Measurements from ENCODE around the gene KNSTRN.
A peak's percentile ranks its signal among the peaks of the same experiment; 100 is the strongest.

The KNSTRN gene

DNA sequence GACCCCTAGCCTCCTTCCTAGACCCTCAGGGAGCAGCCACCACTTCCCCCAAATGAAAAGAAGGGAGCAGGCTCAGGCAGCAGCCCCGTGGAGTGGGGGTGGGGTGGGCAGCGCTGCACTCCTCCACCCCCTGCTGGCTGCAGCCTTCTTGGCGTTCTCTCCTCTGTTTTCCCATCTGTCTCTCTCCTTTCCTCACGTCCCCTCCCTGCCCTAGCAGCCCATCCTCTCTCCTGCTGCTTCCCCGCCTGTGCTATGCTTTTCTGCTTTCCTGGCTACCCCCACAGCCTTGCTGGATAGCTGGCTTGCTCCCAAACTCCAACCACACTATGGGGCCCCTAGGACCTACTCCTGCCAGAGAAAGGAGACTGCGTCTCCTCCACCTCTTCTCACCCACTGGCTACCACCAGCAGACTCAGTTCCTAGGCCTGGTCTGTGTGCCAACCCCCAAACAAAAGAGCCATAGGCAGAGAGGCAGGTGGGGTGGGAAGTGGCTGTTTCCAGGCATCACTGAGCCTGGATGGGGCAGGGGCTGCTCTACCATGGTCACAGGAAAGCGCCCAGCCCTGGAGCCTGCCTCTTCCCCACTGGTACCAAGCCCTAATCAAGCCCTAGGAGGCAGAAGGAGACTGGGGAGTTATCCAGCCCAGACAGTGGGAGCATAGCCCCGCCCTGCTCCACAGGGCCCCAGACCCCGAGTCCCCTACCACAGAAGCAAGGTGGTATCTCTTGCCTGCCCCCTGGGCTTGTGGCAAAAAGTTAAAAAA is 27.9 kb upstream of the KNSTRN start:
- Histone ChIP-seq H3K79me2 (ENCODE audit: insufficient read depth, low read length) (no peaks in the 10 kb centered on the region), H2AFZ (ENCODE audit: low read depth, low read length) (no peak overlapping the region)
- DNase-seq: peak; percentile 41

DNA sequence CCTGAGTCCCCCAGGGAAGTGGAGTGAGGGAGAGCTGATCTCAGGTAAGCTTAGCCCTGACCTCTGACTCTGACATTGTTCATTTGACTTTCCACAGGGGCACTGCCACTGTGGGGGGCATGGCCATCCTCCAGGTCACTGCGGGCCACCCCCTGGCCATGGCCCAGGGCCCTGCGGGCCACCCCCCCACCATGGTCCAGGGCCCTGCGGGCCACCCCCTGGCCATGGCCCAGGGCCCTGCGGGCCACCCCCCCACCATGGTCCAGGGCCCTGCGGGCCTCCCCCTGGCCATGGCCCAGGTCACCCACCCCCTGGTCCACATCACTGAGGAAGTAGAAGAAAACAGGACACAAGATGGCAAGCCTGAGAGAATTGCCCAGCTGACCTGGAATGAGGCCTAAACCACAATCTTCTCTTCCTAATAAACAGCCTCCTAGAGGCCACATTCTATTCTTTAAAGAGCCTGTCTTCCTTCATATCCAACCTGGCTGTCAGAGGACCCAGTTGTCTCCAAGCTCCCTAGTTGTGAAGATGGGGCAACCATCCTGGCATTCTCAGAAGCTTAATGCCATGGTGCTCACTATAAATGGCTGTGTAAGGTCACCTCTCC is 26.4 kb upstream of the KNSTRN start:
- TF ChIP-seq, protein P1, sequence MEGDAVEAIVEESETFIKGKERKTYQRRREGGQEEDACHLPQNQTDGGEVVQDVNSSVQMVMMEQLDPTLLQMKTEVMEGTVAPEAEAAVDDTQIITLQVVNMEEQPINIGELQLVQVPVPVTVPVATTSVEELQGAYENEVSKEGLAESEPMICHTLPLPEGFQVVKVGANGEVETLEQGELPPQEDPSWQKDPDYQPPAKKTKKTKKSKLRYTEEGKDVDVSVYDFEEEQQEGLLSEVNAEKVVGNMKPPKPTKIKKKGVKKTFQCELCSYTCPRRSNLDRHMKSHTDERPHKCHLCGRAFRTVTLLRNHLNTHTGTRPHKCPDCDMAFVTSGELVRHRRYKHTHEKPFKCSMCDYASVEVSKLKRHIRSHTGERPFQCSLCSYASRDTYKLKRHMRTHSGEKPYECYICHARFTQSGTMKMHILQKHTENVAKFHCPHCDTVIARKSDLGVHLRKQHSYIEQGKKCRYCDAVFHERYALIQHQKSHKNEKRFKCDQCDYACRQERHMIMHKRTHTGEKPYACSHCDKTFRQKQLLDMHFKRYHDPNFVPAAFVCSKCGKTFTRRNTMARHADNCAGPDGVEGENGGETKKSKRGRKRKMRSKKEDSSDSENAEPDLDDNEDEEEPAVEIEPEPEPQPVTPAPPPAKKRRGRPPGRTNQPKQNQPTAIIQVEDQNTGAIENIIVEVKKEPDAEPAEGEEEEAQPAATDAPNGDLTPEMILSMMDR (IDR thresholded peaks at IDR 0.05; ENCODE audit: borderline replicate concordance, extremely low read depth, low read length, poor library complexity, severe bottlenecking): no peak
- TF ChIP-seq EZH2 (IDR thresholded peaks at IDR 0.05; ENCODE audit: borderline replicate concordance, low read depth, low read length, severe bottlenecking): no peak
- H2AFZ ChIP-seq (ENCODE audit: low read depth, low read length): no peak overlapping the region
- H3K79me2 ChIP-seq (ENCODE audit: insufficient read depth, low read length): no peaks in the 10 kb centered on the region
- peaks cover 19% of the 10 kb centered on the region for H3K4me1 ChIP-seq (ENCODE audit: insufficient read depth, low read length)
- no peak overlapping the region for H3K4me2 ChIP-seq (ENCODE audit: insufficient read depth, low read length)
- no peak overlapping the region for H3K9ac ChIP-seq (ENCODE audit: low read depth, low read length)
- no peak overlapping the region for H3K4me3 ChIP-seq (ENCODE audit: low read depth in 1 of 2, low read length in 2 of 2)
- no peaks in the 10 kb centered on the region for H3K36me3 ChIP-seq (ENCODE audit: insufficient read depth, low read length)
- H4K20me1 ChIP-seq (ENCODE audit: insufficient read depth, low read length): no peaks in the 10 kb centered on the region
- H3K9me3 ChIP-seq (ENCODE audit: insufficient read depth, low read length, severe bottlenecking): no peaks in the 10 kb centered on the region
- H3K27me3 ChIP-seq (ENCODE audit: insufficient read depth, low read length, poor library complexity): no peaks in the 10 kb centered on the region
- no peak overlapping the region for H3K27ac ChIP-seq (ENCODE audit: low read length)
- DNase-seq (no peak), ATAC-seq (ENCODE audit: insufficient read depth, low read depth) (no peak)

More for the DNA sequence above, 27.9 kb upstream of the KNSTRN start:
- Histone ChIP-seq H3K9me3 (ENCODE audit: insufficient read depth, low read length, severe bottlenecking) (no peaks in the 10 kb centered on the region), H4K20me1 (ENCODE audit: insufficient read depth, low read length) (no peaks in the 10 kb centered on the region), H3K27me3 (ENCODE audit: insufficient read depth, low read length, poor library complexity) (no peaks in the 10 kb centered on the region), H3K9ac (ENCODE audit: low read depth, low read length) (no peak overlapping the region), H3K27ac (ENCODE audit: low read length) (no peak overlapping the region), H3K4me2 (ENCODE audit: insufficient read depth, low read length) (no peak overlapping the region), H3K36me3 (ENCODE audit: insufficient read depth, low read length) (no peaks in the 10 kb centered on the region), H3K4me1 (ENCODE audit: insufficient read depth, low read length) (peaks cover 19% of the 10 kb centered on the region), H3K4me3 (ENCODE audit: low read depth in 1 of 2, low read length in 2 of 2) (no peak overlapping the region)
- TF ChIP-seq, protein P1 (IDR thresholded peaks at IDR 0.05; ENCODE audit: borderline replicate concordance, extremely low read depth, low read length, poor library complexity, severe bottlenecking): peak; percentile 69
- no peak for TF ChIP-seq EZH2 (IDR thresholded peaks at IDR 0.05; ENCODE audit: borderline replicate concordance, low read depth, low read length, severe bottlenecking)
- ATAC-seq (ENCODE audit: insufficient read depth, low read depth): peak; percentile 43; the same call in 1 of the 3 replicates

DNA sequence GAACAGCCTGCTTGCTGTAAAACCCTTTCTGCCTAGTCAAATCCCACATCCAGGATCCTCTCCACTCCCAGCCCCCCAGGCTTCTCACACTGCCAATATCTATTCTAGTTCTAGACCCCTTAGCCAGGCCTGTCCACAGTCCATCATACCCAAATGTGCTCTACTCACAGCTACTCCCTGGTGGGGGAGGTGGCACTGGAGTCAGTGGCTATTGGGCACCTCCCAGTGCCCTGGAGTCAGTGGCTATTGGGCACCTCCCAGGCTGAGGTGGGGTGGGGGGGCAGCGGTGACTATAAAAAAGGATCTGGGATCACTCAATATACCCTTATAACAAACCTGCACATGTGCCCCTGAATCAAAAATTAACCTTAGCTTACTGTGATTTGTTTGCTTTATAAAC is 25.3 kb upstream of the KNSTRN start:
- H3K9ac ChIP-seq (ENCODE audit: low read depth, low read length): peak overlapping the region; percentile 62; the same call in 1 of the 2 replicates
- no peak for ATAC-seq (ENCODE audit: insufficient read depth, low read depth)
- no peak for DNase-seq
- peak overlapping the region; percentile 93; the same call in 1 of the 2 replicates for H2AFZ ChIP-seq (ENCODE audit: low read depth, low read length)
- peak overlapping the region; percentile 96 for H3K4me2 ChIP-seq (ENCODE audit: insufficient read depth, low read length)
- peak overlapping the region; percentile 37 to 76; a peak in 3 of 4 replicates for H3K4me3 ChIP-seq (ENCODE audit: low read depth in 1 of 2, low read length in 2 of 2)
- H4K20me1 ChIP-seq (ENCODE audit: insufficient read depth, low read length): no peaks in the 10 kb centered on the region
- TF ChIP-seq, protein P1 (IDR thresholded peaks at IDR 0.05; ENCODE audit: borderline replicate concordance, extremely low read depth, low read length, poor library complexity, severe bottlenecking): no peak
- no peak for TF ChIP-seq EZH2 (IDR thresholded peaks at IDR 0.05; ENCODE audit: borderline replicate concordance, low read depth, low read length, severe bottlenecking)
- no peaks in the 10 kb centered on the region for H3K27me3 ChIP-seq (ENCODE audit: insufficient read depth, low read length, poor library complexity)
- H3K79me2 ChIP-seq (ENCODE audit: insufficient read depth, low read length): no peaks in the 10 kb centered on the region
- peaks cover 19% of the 10 kb centered on the region for H3K4me1 ChIP-seq (ENCODE audit: insufficient read depth, low read length)
- no peaks in the 10 kb centered on the region for H3K36me3 ChIP-seq (ENCODE audit: insufficient read depth, low read length)
- no peak overlapping the region for H3K27ac ChIP-seq (ENCODE audit: low read length)
- no peaks in the 10 kb centered on the region for H3K9me3 ChIP-seq (ENCODE audit: insufficient read depth, low read length, severe bottlenecking)

Measured in DND-41 (cell line).